GM12864 (cell line): Measurements from ENCODE around the gene DUS2.
"Not testable (repeated sequence)": the region's sequence is repeated elsewhere in the genome, so short reads cannot be mapped to it uniquely, and the experiment has no call there.

Experiments used
- DNase-seq: peaks from one replicate; pipeline ENCODE4 v3.0.0-alpha.2; 2011; ENCODE audit warnings: low read depth
- H3K4me3 ChIP-seq: 2 replicates; pipeline ENCODE4 v1.5.1; 2011; ENCODE audit warnings: mild to moderate bottlenecking, low read depth, low read length, control low read depth
- TF ChIP-seq, protein P1 (sequence below): IDR thresholded peaks from 2 replicates; pipeline ENCODE4 v1.5.1; 2011; ENCODE audit warnings: low read depth, mild to moderate bottlenecking, moderate library complexity, low read length, control low read depth, inconsistent platforms; ENCODE audit errors: missing control alignments

DUS2 gene

DNA sequence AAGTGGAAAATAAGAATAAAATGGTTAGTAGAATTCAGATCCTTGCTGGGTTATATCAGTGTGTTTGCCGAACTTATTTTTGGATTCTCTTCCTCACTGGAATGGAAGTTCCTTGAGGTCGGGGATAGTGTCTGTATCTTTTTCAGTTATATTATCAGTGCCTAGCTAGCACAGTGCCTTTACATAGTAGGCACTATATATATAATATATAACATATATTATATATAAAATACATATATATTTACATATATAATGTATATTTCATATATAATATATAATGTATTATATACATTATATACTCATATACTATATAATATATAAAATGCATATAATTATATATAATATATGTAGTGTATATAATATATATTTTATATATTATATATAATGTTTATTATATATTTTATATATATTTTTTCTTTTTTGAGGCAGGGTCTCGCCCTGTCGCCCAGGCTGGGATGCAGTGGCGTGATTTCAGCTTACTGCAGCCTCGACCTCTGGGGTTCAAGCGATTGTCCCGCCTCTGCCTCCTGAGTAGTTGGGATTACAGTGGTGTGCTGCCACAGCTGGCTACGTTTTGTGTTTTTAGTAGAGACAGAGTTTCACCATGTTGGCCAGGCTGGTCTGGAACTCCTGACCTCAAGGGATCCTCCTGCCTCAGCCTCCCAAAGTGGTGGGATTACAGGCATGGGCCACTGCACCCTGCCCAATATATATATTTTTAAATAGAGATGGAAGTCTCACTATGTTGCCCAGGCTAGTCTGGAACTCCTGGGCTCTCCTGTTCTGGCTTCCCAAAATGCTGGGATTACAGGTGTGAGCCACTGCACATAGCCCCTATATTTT lies 65.3 kb downstream of the DUS2 start:
- H3K4me3 ChIP-seq: no peak overlapping the region; the same call in 1 of the 2 replicates
- TF ChIP-seq, protein P1, sequence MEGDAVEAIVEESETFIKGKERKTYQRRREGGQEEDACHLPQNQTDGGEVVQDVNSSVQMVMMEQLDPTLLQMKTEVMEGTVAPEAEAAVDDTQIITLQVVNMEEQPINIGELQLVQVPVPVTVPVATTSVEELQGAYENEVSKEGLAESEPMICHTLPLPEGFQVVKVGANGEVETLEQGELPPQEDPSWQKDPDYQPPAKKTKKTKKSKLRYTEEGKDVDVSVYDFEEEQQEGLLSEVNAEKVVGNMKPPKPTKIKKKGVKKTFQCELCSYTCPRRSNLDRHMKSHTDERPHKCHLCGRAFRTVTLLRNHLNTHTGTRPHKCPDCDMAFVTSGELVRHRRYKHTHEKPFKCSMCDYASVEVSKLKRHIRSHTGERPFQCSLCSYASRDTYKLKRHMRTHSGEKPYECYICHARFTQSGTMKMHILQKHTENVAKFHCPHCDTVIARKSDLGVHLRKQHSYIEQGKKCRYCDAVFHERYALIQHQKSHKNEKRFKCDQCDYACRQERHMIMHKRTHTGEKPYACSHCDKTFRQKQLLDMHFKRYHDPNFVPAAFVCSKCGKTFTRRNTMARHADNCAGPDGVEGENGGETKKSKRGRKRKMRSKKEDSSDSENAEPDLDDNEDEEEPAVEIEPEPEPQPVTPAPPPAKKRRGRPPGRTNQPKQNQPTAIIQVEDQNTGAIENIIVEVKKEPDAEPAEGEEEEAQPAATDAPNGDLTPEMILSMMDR: no peak
- no peak for DNase-seq

DNA sequence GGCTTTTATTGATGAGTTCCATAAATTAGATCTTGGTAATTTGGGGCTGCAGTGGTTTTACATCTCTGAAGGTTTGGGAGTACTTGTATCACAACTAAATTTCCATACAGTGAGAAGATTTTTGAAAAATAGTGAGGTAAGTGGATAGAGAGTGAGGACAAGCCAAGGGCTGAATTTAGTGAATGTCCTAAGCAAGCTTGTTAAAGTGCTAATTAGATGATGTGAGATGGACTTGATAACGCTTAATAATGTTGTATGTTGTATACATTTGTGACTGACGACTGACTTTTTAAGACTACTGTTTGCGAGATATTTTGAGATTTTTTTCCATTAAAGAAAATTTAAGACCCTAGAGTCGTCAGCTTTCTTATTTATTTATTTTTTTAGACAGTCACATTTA lies 66.0 kb downstream of the DUS2 start:
- H3K4me3 ChIP-seq: no peak overlapping the region
- DNase-seq: no peak
- TF ChIP-seq, protein P1: no peak

DNA sequence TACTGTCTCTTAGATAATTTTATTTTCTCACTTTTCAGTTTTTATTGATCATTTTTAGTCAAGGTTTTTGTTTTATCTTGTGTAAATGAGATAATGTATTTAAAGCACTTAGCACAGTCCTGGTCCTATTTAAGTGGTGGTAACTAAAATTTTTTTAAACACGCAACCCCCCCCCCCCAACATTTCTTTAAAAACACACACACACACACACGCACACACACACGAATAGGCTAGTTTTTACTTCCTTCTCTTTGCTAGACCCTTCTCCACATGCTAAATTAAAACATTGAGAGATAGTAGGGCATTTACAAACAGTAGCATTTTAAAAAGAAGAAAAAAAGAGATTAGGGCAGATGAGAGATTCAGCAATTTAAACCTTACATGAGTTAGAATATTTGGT lies 67.0 kb downstream of the DUS2 start:
- no peak overlapping the region for H3K4me3 ChIP-seq
- TF ChIP-seq, protein P1: no peak

DNA sequence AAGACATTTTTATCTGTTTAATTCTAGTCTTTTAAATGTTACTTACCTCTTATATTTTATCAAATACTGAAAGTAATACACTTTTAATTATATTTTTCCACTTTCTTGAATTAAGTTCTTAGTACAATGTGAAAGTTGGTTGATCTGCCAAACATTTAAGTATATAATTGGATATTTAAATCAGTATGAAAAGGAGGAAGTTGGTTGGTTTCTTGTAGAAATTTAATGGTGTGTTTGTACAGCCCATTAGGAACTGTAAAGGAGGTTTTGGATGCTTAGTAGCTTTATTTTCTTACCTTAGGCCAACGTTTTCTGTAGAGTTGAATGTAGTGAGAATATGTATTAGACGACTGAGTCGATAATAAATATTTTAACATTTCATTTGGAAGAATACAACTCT lies 67.4 kb downstream of the DUS2 start:
- TF ChIP-seq, protein P1: no peak
- no peak for DNase-seq
- no peak overlapping the region for H3K4me3 ChIP-seq

More for the DNA sequence above, 67.0 kb downstream of the DUS2 start:
- no peak for DNase-seq

DNA sequence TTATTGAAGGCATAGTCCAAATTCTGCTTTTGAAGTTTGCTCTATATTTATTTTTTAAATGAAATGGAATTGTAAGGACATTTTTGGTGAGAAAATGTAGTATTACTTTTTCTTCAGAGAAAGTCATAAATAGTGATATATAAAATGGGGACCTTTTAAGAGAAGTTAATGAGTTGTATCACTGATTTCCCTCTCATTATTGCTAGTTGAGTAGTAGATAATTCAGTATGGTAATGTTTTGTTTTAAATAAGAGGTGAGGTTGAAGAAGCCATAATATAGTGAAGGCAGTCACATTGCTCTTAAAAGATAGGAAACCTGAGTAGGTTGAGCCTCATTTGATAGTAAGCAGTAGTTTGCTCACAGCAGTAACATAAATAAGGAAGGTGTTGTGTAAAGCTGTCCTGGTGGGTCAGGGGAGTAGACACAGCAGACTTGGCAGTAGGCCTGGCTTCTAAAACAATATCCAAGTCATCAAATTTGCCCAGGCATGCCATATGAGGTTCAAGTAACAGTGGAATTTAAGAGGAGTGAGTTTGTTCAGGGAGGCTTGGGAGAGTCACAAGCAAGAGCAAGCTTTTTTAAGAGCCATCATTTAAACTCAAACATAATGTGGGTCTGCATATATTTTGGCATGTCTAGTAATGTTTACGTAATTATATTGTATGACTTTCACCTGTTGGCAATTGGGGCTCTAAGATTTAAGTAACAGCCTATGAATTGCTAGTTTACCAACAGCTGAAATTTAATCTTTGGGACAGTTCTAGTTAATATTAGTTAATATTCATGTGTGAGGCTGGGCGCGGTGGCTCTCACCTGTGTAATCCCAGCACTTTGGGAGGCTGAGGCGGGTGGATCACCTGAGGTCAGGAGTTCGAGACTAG lies 68.5 kb downstream of the DUS2 start:
- no peak overlapping the region for H3K4me3 ChIP-seq
- TF ChIP-seq, protein P1: no peak
- DNase-seq: no peak

DNA sequence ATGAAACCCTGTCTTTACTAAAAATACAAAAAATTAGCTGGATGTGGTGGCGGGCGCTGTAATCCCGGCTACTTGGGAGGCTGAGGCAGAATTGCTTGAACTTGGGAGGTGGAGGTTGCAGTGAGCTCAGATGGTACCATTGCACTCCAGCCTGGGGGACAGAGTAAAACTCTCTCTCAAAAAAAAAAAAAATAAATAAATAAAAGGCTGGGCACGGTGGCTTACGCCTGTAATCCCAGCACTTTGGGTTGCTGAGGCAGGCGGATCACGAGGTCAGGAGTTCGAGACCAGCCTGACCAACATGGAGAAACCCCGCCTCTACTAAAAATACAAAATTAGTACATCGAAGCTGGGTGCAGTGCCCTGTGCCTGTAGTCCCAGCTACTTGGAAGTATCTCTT lies 69.2 kb downstream of the DUS2 start:
- not testable (repeated sequence) for DNase-seq, H3K4me3 ChIP-seq

DNA sequence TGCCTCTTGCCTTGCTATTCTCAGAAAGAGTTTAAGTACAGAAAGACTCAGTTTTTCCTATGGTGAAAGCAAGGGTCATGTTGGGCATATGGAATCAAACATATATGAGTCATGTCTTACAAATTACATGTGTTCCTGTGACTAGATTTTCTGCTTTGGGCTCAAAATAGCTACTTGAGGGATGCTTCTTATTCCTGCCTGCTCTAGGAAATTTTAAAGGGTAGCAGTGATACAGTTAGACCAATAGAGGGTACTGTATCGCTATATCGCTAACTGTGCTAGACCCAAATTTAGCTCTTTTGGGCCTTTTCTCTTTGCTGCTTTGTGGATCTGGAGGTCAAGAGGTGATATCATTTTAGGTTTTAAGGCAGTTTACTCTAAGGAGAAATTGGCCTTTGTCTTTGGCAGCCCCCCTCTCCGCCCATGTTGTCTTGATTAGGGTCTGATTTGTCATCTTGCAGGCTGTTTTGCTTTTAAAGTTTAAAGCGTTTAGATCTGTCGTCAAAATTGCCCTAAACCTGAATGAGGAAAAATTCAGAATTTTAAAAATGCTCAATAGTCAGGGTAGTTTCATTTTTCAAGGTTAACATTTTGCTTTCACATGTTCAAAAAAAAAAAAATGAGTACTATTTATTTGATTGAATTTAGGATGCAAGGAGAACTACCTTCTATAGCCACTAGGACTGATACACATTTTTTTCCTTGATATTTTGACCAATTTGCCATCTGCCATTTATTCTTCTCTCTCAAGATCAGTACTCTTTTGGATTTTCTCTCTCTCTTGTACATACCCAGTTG lies 70.9 kb downstream of the DUS2 start:
- TF ChIP-seq, protein P1: peak; percentile 39
- H3K4me3 ChIP-seq: no peak overlapping the region
- DNase-seq: no peak
